Sciatic nerve (tissue), 2 donors: Measurements from ENCODE around the gene ITFG1. TPM values are rescaled to one million over a fixed set of nuclear protein-coding genes. Genes with fewer than 3 reads are reported as not detected.

Experiments
- ATAC-seq: fragments of 200-7000 bp; cut with Tn5 transposase; one replicate; pipeline ENCODE4 v1.9.1; 2020; ENCODE audit warnings: mild to moderate bottlenecking, moderate library complexity
- DNase-seq: peaks from one replicate; pipeline ENCODE4 v3.0.0-alpha.2; 2020; ENCODE audit warnings: low spot score
- intact Hi-C: fragments of 100-400 bp; cut with DNase I; formaldehyde crosslinking; loops from one replicate; pipeline ENCODE4 v1.14.2; 2022
- total RNA-seq: library from RNA; stranded (reverse); fragmentation: NEBNext Ultra II Directional; extraction: Animal tissue kit (Norgen Biotek cat#: 25700); gene quantifications from one replicate; pipeline ENCODE4 v1.2.1, GENCODE V29; 2021
- donor health status: DM: no; HTN: no; CAD: no.
- donor health status: DM: no; HTN: no; CAD: no.

Gene ITFG1
- 50.0 TPM for total RNA-seq

GRCh38 chr16:47460711-47461597 is at the start of gene ITFG1, which contains the start of gene PHKB:
Gene ITFG1 (minus strand): TSS chr16:47461063. CDS start chr16:47461045, 18 bp downstream.
Gene PHKB (plus strand): TSS chr16:47461331. CDS start chr16:47461351, 20 bp downstream.
- peak; percentile 97 for ATAC-seq

DNA sequence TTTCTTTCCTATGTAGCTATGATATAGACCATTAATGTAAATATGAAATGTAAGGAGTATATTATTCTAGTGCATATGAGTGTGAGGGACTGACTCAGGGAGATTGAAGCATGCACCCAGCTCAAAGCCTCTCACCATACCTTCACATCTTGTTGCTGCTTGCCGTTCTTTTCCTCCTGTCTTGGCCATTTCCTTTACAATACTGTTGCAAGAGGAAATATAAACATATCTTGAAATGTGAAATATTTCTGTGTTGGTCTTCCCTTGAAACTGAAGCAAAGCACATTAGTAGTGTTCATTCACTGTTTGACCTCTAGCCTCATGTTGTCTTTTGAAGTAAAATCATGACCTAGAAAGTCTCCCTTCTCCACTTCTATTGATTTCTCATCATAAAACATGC is 46.8 kb upstream of the ITFG1 start:
- no peak for DNase-seq
- ATAC-seq, result no peak
- intact Hi-C loops, result no loop called here

More at GRCh38 chr16:47460711-47461597, at the start of gene ITFG1, which contains the start of gene PHKB:
- intact Hi-C loops, result no loop called here
- peak; percentile 94 for DNase-seq

DNA sequence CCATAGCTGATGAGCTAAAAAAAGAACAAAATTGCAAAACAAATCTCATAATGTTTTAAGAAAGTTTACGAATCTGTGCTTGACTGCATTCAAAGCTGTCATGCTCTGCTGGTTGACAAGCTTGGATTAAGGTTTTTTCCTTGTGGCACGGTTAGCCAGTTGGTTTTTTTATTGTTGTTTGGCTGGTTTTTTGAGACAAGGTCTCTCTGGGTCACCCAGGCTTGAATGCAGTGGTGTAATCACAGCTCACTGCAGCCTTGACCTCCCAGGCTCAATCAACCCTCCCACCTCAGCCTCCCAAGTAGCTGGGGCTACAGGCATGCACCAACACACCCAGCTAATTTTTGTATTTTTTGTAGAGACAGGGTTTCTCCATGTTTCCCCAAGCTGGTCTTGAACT is 45.9 kb upstream of the ITFG1 start:
- DNase-seq, result no peak
- intact Hi-C loops, result no loop called here
- ATAC-seq, result no peak

DNA sequence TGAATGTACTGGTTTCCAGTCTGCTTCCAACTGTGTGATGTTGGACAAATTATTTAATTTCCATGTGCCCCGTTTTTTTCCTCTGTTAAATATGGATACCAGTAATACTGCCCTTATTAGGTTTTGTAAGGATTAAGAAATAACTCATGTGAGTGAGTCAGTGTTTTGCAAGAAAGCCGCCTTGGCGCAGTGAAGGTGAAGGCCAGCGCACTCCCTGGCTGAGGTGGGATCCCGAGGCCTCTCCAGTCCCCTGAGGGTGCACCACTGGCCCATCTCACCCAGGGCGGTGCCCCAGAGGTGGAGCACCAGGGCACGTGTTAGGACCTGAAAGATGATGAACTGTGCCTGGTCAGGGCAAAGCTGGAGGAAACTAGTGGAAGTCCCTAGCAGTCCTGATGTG is 43.7 kb upstream of the ITFG1 start:
- ATAC-seq (no peak), DNase-seq (no peak)
- intact Hi-C loops, result no loop called here

GRCh38 chr16:47503936-47504335 is 43.1 kb upstream of the ITFG1 start:
- no peak for DNase-seq
- ATAC-seq, result no peak
- intact Hi-C loops, result no loop called here

GRCh38 chr16:47499700-47500264 is 38.9 kb upstream of the ITFG1 start:
- intact Hi-C loops, result no loop called here
- ATAC-seq (no peak), DNase-seq (no peak)

GRCh38 chr16:47499080-47499699 is 38.3 kb upstream of the ITFG1 start:
- no peak for DNase-seq
- ATAC-seq, result no peak
- intact Hi-C loops, result no loop called here

GRCh38 chr16:47493381-47494337 is 32.8 kb upstream of the ITFG1 start:
- intact Hi-C loops, result no loop called here
- no peak for ATAC-seq
- DNase-seq, result no peak

DNA sequence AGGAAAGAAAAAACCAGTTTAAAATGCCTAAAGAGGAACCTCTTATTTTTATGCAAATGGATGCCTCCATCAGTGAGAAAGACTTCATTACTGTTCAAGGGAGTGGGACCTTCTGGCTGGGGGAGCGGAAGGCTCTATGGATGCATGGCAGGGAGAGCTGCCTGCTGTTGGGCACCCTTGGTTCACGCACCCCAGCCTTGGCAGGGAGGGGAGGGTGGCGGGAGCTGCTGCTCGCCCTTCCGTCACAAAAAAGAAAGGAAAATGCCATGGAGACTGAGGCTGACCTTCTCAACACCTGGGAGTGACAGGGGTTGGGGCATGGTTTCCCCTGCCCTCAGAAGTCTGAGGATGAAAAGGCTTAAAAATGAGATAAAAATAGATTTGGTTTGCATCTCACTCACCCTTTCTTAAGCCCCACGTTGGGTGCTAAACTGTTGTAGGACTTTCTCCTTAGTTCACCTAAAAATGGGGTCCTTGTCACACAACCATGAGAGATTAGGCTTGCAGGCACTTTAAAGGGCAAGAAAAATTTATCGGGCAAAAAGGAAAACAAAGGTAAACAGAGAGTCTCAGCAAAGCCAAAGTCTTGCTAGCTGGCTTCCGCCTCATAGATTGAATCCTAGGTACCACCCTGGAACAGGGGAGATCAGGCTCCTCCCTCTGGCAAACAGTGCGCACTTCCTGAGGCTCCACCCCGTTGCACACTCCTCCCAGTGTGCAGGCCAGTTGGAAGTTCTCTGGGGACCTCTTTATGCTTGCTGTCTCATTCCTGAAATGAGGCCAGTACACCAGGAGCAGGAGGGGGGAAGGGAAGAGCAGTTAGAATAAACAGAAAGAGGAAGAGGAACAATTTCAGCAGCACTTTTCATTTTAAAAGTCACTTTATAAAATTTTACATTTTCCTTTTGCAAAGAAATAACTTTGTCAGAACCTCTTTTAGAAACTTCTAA is 31.8 kb upstream of the ITFG1 start:
- intact Hi-C loops, result no loop called here
- peak; percentile 100 for ATAC-seq
- peak; percentile 79 for DNase-seq

DNA sequence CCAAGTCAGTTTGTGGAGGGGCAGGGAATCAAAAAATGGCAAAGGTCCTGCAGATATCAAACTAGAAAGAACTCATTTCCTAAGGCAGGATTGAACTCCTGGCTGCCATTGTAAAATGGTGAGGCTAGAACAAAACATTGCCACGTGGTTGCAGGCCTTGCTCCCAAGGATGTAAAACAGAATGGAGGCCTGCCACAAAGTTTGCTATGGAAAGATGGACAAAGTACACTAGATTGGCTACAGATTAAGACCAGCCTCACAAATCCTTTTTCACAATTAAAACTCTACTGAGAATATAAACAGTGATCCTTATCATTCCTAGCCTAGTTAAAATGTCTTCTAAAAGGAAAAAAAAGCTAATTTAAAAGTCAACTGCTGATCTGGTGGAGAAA is 31.2 kb upstream of the ITFG1 start:
- intact Hi-C loops, result no loop called here
- DNase-seq (no peak), ATAC-seq (no peak)

DNA sequence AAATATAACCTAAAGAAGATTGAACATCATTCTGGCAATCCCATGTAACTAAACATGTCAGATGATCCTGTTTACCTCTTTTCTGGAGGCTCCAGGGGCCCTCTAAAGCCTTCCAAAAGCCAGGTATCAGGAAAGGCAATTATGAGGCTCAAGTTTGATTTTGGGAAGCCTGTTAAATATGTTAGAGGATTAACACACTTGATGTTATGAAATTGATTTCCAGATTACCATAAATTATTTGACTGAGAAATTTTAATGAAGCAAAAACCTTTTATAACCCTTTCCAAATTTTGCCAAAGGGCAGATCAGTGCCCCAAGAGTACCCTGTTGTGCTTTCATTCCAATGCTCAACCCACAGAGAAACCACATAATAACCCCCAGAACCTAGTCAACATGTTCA is 29.6 kb upstream of the ITFG1 start:
- intact Hi-C loops, result no loop called here
- DNase-seq, result no peak
- no peak for ATAC-seq

GRCh38 chr16:47488051-47488450 is 27.2 kb upstream of the ITFG1 start:
- intact Hi-C loops, result no loop called here
- no peak for ATAC-seq
- DNase-seq, result no peak

GRCh38 chr16:47486856-47487255 is 26.0 kb upstream of the ITFG1 start:
- DNase-seq (no peak), ATAC-seq (no peak)

DNA sequence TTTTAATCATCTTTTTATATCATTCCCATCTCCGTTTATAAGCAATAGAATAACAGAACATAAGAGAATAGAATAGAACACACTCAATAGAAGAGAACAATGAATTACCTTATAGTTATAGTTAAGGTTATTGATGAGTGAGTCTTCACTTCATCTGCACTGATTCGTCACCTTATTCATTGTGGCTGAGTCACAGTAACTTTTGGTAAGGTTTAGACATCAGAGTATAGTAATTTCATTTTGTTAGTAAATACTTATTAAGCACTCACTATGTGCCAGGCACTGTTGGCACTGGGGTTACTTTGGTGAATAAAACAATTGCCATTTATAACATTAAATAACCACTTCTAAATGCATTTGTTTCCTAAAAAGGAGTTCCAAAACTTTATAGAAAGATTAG is 22.8 kb upstream of the ITFG1 start:
- ATAC-seq (no peak), DNase-seq (no peak)
- intact Hi-C loops, result no loop called here

More at GRCh38 chr16:47486856-47487255, 26.0 kb upstream of the ITFG1 start:
- intact Hi-C loops, result no loop called here

GRCh38 chr16:47481698-47482374 is 21.0 kb upstream of the ITFG1 start:
- ATAC-seq, result no peak
- intact Hi-C loops, result no loop called here
- no peak for DNase-seq

DNA sequence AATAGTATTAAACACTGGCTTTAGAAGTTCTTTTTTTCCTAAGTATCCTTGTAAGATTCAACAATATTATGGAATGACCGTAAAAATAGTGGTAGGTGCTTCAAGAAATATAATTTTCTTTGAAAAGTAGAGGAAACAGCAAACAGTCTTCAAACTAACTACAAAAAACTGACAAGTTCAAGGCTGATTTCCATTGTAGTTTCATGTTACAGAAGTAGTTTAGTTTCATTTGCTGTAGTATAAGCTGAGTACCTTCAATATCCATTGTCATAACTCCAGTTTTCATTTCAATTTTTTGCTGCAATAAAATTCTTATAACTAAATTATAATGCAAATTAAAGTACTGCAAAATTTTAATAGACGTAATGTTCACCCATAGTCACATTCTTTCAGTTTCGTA is 19.5 kb upstream of the ITFG1 start:
- DNase-seq, result no peak
- no peak for ATAC-seq
- intact Hi-C loops, result no loop called here

DNA sequence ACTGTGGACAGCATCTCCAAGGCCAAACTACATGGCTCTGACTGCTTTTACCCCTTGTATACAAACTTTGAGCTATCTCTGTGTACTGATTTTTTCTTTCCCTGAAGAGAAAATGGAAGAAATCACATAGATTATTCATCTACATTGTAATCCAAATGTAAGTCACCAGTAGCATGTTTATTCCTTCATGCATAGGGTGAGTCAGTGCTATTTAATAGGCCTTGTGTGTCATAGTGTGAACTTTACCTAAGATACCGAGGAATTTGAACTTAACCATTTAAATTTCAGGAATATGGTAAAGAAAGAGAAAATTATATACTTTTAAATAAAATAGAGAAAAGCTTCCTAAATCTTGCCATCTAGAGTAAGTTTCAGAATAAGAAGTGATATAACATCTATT is 16.8 kb upstream of the ITFG1 start:
- intact Hi-C loops, result no loop called here

More for the DNA sequence above, 16.8 kb upstream of the ITFG1 start:
- ATAC-seq, result no peak
- DNase-seq, result no peak
